ENCODE data around the gene BSND.

- no peak for TF ChIP-seq CTCF (IDR thresholded peaks at IDR 0.05; ENCODE audit: poor library complexity)
- TF ChIP-seq EZH2 (IDR thresholded peaks at IDR 0.05; ENCODE audit: borderline replicate concordance) = no peak
Measured at GRCh38 chr1:54995013-54995760, 3.5 kb upstream of the BSND start.
